HG02759 (cell line): Measurements from ENCODE around the gene PPP2R5C.

ENCODE experiments used
- ATAC-seq: cut with Tn5 transposase; IDR thresholded peaks from one replicate; pipeline ENCODE4 v1.9.1; 2021; ENCODE audit warnings: mild to moderate bottlenecking, moderate library complexity; ENCODE audit not compliant: unreplicated experiment

The PPP2R5C gene

DNA sequence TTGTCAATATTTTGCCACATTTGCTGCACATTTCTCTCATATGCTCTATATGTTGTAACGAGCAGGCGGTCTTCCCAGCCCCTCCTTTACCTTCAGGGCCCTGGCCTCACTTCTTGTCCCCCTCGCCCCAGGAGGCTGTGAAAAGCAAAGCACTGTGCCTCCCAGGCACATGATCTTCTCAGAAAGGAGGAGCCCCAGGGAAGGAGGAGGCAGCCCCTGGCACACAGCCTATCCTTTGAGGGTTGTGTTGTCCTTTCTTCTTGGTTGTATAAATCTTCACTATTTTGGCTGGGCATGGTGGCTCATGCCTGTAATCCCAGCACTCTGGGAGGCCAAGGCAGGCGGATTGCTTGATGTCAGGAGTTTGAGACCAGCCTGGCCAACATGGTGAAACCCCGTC lies 77.0 kb downstream of the PPP2R5C start:
- ATAC-seq, result no peak

DNA sequence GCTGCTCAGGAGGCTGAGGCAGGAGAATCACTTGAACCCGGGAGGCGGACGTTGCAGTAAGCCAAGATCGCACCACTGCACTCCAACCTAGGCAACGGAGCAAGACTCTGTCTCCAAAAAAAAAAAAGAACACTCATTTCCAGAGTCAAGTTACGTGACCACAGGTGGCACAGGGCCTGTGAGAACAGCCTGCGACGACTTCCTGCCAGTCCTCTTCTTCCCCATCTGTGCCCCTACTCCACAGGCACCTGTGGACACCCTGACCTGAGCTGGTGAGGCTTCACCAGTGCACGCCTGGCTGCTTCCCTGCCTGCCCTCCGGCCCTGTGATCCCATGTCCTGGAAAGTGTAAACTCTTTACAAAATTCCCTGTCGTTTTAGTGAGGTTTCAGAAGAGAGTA lies 77.7 kb downstream of the PPP2R5C start:
- peak; percentile 61 for ATAC-seq

DNA sequence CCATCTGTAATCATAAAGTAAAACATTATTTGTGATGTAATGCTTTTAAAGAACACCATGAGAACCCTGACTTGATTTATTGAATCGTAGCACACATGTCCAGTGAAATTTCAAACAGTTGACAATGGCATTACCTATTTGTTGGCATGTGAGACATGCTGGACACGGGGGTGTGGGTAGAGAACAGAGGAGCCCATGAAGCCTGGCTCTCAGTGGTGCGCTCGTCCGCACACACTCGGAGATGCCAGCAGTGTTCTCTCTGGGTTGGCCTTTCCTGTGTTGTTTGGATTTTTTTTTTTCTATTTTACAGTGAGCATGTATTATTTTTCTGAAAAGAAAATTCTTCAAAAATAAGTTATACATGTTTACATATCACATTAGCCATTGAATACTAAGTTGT lies 78.2 kb downstream of the PPP2R5C start:
- ATAC-seq, result no peak

DNA sequence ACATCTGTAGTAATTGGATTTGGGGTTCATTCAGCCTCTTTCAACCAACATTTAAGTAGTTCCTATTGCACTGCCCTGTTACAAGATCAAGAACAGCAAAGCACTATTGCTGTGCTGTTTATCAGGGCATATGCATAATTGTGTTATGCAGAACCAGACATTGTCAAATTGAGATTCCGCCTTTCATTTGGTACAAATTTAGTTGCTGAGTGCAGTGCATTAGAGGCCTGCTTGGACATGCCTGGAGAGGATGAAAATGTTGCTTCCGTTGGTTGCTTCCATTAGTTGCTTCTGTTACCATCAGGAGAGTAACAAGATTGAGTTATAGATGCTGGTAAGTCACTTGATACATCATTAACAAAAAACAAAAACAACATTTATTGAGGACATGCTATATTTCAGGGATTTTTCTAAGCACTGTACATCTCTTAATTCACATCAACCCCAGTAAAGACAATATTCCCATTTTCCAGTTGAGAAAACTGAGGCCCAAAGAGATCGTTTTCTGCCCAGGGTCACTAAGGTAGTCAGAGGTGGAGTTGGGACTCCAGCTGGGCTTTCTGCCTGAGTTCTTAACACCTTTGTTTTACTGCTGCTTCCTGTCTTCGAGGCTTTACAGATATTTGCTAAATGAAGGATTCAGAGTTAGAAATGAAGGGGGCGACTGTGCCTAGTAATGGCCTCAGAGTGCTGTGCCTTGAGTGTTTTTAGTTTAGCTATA lies 79.3 kb downstream of the PPP2R5C start:
- no peak for ATAC-seq

DNA sequence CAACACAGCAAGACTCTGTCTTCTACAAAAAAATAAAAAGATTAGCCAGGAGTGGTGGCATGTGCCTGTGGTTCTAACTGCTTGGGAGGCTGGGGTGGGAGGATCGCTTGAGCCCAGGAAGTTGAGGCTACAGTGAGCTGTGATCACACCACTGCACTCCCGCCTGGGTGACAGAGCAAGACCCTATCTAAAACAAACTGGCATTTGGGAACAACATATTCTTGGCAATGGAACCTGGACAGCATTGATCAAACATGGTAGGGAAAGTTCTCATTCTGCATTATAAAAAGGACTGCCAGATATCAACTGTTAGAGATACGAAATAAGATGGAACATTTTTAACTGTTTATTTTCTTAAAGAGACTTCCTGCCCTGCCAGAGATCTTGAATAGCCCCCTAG lies 81.5 kb downstream of the PPP2R5C start:
- no peak for ATAC-seq

DNA sequence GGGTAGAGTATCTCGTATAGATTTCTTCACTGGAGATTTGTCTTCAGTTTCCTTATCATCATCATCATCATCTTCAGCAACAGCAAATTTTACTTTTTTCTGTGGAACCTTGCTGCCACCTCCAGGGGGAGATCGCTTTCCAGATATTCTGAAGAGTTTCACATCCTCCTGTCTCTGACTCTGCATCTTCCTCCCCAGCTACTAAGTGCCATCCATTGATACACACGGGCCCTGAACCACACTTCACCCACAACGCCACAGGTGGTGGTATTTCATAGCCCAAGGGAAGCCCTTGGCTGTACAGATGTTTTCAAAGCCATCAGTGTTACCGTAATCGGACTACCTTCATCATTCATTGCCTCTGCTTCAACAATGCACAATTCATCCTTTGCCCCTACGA lies 82.2 kb downstream of the PPP2R5C start:
- peak; percentile 66 for ATAC-seq

DNA sequence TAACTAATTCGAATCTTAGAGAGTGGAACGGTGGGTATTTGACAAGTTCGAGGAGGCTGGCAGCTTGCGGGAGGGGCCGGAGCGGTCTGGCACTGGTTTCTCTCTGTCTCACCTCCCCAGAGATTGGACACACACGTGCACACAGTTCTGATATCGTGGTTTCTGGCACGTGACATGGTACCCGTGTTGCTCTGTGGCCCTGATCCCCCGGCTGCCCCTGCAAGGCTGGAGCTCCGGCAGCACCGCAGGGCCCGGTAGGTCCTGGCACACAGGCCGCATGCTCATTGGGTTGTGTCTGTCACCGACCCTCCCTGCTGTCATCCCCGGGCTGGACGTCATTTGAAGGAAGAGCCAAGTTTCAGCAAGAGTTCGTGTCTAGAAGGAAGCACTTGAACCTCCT lies 82.7 kb downstream of the PPP2R5C start:
- peak; percentile 44 for ATAC-seq

DNA sequence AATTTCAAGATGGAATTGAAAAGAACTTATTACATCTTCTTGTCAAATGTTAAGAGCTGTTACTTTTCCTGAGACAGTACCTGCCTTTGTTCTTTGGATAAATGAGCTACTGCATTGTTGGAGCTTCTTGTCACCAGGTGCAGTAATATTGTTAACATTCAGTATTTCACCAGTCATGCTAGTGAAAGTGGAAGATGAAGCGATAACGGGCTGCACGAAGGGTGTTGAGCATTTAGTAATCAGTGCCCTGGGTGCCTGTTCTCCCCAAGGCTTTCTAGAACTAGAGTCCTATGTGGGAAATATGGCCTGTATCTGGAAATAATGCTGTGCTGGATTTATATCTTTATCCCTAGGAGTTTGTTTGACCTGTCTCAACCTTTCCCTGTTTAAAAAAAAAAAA lies 83.2 kb downstream of the PPP2R5C start:
- ATAC-seq, result no peak

DNA sequence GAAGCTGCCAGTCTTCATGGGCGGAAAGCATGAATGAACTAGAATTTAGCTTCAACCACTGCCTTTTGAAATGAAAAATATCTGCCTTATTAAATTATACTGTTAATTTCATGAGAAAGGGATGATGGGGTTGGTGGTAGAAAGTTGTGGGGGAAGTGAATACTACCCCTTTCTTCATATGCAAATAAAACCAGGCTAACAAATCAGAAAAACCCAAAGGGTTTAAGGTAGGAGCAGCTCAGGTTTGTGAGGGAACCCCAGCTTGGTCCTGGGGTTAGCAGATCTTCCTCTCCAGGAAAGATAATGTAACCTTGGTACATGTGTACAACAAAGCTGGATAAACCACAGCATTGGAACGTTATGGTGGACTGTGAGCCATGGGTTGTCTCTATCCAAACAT lies 84.0 kb downstream of the PPP2R5C start:
- ATAC-seq, result no peak

DNA sequence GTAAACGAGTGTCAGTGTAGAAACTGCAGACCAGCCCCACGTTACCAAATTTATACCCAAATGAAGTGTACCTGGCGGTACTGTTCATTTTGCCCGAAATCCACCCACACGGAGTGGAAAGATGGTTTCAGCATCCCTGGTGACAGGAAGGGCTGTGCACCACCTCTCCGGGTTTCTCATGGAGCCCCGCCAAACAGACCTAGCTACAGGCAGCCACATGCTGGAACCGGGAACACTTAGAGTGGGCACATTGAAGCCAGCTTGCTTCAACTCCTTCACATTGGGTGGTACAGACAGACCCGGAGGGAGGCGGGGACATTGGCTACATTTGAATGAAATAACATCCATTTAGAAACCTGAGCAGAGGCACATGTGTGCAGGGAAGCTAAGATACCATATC lies 84.4 kb downstream of the PPP2R5C start:
- no peak for ATAC-seq

DNA sequence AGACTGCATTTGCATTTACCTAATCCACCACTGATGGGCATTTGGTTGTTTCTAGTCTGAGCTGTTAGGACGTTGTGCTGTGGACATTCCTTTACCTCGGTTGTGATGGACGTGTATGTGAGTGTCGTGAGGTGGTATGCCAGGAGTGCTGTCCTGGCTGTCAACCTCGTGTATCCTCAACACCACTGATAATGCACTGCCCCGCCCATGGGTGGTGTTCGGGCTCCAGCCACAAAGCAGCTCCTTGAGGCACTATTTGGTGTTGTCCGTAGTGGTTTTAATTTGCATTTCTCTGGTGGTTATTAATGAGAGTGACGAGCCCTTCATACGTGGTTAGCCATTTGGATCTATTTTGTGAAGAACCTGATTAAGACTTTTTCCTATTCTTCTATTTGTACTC lies 87.6 kb downstream of the PPP2R5C start:
- ATAC-seq, result peak; percentile 70

DNA sequence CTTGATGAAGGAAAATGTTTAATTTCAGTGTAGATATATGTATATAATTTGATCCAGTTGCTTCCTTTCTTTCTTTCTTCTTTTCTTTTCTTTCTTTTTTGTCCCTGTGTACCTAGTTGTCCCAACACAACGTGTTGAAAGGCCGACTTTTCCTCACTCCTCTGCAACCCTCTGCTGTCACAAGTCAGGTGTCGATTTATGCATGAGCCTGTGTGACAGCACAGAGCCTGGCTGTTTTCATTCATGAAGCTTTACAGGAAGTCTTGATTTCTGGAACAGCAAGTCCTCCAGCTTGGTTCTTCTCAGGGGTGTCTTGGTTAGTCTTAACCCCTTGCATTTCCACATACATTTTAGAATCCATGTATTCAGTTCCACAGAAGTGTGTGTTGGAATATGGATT lies 88.1 kb downstream of the PPP2R5C start:
- no peak for ATAC-seq

DNA sequence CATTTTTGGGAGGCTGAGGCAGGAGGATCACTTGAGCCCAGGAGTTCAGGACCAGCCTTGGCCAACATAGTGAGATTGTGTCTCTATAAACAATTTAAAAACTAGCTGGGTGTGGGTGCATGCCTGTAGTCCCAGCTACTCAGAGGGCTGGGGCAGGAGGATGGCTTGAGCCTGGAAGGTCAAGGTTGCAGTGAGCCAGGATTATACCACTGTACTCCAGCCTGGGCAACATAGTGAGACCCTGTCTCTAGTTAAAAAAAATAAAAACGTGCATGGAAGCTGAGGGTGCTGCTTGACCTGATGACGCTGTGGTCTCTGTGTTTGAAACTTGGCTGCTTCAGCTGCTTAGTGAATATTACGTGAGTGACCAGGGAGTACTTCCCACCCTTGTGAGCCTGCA lies 89.7 kb downstream of the PPP2R5C start:
- ATAC-seq, result no peak

DNA sequence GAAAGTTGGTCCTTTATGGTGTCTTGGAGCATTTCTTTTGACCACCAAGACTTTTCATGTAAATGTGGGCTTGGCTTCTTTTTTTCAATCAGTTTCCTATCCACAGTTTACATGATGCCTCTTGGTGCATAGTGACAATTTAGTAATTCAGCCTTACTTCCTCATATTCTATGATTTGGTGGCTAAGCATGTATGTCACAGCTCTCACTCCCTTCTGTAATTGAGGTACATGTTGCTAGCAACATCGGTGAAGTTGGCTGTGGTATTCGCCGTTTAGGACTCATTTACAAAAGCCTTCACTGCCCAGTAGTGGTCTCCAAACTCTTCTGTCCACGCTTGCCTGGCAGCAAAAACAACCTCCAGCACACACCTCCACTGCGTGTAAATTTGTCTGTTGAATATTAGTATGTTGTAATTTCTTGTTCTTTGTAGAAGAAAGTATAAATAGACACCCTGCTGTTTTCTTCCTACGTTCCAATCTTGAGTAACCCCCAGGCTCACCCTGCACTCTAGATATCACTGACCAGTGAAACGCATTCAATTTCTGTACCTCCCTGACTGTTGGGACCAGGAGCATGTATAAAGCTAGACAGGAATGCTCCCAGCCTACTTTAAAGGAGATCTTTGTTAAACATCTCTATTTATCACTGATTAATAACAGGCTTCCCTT lies 90.4 kb downstream of the PPP2R5C start:
- no peak for ATAC-seq

DNA sequence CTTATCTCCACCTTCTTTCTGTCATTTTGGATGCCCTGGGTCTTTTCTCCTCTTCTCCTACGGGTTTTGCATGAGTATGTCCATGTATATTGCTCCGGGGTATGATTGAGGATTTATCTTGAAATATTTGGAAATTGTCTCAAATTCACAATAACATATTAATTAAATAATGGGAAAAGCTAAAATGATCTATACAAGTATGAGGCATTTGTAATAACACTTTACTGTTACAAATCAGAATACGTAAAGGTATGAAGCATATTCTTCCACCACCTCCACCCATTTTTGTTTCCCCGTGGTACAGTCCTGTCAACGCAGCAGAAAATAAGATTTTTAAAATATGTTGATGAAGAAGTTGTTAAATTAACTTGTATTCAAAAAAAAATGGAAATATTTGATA lies 91.3 kb downstream of the PPP2R5C start:
- no peak for ATAC-seq

DNA sequence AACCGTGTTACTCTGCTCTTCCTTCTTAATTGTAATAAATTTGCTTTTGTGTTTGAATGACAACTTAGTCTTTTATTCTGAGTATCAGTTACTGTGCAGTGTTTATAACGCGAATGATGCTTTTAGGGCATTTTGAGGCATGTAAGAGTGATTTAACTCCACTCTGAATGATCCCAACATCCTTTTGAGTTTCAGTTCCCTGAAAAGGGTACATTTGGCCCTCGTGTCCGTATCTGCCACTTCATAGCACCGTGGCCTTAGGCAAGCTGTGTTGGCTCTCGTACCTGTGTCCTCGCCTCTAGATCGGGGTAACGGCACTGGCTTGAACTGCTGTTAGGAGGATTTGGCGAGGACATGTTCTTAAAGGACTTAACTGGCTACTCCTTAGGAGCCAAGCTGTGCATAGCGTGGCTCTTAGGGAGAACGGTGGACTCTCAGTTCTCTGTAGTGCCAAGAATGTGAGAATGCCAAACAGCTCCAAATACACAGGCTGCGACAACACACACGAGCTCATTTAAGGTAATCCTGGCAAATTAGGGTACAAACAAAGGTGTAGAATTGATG lies 92.0 kb downstream of the PPP2R5C start:
- no peak for ATAC-seq

DNA sequence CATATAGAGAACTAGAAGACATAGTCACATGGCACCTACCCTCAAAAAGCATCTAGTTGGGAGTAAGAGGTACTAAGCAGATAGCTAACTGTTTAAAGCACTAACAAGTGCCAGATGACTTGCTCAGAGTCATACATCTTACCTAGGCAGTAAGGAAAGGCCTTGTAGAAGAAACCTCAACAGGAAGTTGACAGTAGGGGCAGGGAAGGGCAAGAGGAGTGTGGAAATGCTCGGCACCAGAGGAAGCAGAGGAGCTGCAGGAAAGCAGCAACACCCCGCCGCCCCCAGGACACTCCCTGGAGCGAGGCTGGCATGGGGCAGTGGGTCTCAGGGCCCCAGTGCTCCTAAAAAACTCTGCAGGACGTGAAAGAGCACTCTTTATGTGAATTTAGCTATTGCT lies 92.9 kb downstream of the PPP2R5C start:
- no peak for ATAC-seq

DNA sequence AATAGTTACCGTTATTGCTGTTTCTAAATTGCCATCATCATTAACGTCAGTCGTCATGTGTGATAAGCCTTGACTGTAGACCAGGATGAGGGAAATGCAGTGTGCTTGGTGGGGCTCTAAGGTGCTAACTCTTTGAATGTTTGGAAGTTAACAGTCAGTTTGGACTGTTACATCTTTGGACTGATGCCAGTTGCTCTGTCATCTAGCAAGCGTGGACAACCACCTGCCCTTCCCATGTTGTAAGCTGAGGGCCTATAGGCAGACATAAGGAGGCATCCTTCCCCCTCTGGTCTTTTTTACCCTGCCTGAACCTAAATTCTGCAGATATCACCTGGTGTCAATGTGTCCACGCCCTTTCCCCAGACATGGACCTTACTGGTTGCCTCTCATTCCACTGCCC lies 94.4 kb downstream of the PPP2R5C start:
- no peak for ATAC-seq

DNA sequence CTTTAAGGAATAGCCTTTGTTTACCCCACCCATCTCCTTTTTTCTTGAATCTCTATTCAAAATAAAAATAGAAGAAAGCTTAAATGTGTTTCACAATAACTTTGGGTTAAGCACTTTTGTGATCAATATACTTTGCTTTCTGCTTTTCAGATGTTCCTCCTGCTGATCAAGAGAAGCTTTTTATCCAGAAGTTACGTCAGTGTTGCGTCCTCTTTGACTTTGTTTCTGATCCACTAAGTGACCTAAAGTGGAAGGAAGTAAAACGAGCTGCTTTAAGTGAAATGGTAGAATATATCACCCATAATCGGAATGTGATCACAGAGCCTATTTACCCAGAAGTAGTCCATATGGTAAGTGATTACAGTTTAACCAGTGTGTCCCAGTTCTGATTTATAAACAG lies 95.0 kb downstream of the PPP2R5C start:
- ATAC-seq, result no peak

DNA sequence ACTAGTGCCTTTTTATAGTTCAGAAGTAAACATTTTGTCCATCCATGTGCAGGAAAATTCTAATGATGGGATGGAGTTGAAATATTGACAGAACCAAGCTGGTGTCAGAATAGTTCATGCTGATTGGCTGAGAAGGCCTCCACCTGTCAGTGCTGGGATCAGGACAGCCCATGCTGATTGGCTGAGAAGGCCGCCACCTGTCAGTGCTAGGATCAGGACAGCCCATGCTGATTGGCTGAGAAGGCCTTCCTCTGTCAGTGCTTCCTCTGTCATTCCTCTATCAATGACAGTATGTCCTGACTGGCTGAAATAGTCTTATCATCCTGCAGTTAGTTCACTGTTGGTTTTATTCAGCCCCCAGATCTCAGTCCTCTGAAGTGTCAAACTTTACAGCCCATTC lies 95.7 kb downstream of the PPP2R5C start:
- ATAC-seq, result no peak

DNA sequence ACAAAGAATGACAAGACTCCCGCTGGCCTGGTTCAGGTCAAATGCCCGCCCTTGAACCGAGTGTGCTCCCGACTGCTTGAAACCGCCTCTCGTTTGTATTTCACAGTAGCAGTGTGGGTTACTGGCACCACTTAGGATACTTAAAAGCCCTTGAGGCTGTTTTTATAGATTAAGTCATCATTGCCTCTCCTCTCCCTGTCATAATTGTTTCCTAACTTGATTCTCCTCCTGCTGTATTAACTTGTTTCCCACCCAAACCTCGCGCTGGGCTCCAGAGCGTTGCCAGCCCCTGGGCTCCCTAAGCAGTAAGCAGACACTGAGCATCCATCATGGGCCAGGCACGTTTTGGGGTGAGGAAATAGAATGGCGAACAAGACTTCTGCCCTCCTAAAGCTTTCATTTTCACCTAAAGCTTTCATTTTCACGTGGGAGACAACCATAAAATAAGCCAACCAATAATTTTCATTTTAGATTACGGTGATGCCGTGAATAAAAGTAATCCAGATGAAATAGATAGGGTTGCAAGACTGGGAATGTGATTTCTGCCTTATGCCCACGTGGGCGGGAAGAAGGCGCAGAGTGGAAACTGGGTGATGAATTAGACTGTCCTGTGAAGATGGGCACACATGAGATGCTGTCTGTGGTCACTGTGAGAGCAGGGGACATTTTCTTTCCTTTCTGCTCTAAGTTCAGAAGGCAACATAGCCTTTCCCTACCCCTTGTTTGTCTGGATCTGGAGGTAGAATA lies 97.5 kb downstream of the PPP2R5C start:
- ATAC-seq, result no peak

DNA sequence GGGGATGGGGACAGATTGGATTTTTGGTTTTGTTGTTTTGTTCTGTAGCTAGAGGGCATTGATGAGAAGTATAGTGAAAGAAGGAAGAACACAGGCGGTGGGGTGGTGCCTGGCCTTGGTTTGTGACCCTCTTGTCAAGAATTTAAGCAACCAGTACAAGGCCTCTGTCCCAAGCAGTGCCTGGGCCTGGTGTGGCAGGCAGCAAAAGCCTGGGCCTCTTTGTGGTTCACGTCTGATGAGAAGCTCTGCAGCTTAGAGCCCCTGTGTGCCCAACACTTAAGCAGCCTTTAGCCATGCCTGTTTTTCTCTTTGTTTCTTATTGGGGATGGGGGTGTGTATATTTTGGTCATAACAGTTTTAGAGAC lies 98.0 kb downstream of the PPP2R5C start:
- no peak for ATAC-seq
